ENCODE measurements around the gene LRP5.

DNA sequence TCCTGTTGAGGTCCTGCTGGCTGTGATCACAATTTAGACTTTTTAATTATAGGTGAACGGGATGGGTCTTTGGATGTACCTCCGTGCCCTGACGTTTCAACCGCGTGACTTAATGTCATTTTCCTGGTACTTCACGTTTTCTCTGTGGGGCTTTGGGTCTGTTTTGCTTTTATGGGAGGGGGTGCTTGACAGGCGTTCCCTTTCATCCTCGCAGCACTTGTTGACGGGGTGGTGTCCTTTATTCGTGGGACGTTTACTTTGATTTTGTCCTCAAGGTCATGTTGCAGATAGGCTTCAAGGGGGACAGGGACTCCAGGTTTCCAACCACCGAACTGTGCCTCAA, 149.2 kb downstream of the LRP5 start:
- no peak for TF ChIP-seq POLR2A (IDR thresholded peaks at IDR 0.05)
- TF ChIP-seq, protein P1, sequence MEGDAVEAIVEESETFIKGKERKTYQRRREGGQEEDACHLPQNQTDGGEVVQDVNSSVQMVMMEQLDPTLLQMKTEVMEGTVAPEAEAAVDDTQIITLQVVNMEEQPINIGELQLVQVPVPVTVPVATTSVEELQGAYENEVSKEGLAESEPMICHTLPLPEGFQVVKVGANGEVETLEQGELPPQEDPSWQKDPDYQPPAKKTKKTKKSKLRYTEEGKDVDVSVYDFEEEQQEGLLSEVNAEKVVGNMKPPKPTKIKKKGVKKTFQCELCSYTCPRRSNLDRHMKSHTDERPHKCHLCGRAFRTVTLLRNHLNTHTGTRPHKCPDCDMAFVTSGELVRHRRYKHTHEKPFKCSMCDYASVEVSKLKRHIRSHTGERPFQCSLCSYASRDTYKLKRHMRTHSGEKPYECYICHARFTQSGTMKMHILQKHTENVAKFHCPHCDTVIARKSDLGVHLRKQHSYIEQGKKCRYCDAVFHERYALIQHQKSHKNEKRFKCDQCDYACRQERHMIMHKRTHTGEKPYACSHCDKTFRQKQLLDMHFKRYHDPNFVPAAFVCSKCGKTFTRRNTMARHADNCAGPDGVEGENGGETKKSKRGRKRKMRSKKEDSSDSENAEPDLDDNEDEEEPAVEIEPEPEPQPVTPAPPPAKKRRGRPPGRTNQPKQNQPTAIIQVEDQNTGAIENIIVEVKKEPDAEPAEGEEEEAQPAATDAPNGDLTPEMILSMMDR (IDR thresholded peaks at IDR 0.05 in 8 of 11, conservative IDR thresholded peaks at IDR 0.05 in 3 of 11) = no peak
